HG03460 (cell line): ENCODE data around the gene MTURN.
A peak's percentile ranks its signal among the peaks of the same experiment; 100 is the strongest.

ENCODE experiments used
- ATAC-seq: cut with Tn5 transposase; IDR thresholded peaks from one replicate; pipeline ENCODE4 v1.9.1; 2021; ENCODE audit not compliant: unreplicated experiment

Gene MTURN

DNA sequence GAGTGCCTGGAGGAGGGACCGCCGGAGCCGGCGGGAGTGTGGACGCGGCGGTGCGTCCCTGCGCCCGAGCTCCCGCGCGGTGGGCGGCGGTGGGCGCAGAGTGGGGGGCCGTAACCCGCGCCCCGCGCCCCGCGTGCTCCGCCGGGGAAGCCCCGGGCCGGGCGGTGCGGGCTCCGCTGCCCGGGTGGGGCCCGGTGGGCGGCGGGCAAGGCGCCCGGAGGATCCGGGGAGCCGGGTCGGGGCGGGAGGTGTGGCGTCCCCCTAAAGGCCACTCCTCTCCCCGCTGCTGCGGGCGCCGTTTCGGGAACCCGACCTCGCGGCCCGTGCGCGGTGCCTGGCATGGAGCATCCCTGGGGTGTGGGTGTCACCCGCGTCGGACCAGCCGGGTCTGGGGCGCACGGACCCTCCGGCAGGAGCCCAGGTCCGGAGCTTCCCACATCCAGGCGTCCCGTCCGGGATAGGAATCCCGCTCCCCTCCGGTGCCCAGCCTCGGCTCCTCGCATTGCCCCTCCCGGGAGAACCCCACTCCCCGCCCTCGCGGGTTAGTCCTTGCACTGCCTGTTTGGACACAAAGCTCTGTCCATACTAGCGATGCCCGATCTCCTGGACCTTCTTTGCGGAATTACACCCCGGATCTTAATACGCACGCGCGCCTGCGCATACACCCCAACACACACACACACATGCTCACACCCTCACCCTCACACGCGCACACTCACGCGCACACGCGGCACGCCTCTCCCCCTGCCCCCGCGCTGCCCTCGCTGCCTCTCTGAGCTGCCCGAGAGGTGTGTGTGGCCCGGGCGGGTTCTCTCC is 723 bp downstream of the MTURN start:
- ATAC-seq, result peak; percentile 36

DNA sequence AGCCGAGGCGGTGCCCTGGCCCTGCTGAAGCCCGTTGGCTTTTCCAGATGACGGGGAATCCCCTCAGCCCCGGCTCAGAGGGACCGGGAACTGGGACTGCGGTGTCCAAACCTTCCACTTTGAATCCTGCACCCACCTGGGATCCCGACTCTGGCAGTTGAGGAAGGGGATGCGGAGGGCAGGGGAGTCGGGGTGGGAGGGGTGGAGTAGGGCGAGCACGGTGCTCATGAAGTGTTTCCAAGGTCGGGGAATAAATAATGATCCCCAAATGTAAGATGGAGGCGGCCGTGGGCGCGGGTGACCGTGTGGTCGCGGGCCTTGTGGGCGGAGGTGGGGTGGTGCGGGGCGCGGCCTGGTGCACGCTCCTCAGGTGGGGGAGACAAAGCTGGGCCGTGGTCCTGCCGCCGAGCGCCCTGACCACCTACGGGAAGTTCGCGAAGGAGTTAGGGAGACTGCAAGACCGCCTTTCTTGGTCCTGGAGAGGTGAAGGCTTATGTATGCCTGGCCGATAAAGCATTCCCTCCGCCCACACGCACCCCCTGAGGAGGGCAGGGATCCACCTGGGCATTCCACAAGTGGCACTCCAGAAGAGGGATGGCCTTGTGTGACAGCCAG is 1.4 kb downstream of the MTURN start:
- ATAC-seq, result no peak

DNA sequence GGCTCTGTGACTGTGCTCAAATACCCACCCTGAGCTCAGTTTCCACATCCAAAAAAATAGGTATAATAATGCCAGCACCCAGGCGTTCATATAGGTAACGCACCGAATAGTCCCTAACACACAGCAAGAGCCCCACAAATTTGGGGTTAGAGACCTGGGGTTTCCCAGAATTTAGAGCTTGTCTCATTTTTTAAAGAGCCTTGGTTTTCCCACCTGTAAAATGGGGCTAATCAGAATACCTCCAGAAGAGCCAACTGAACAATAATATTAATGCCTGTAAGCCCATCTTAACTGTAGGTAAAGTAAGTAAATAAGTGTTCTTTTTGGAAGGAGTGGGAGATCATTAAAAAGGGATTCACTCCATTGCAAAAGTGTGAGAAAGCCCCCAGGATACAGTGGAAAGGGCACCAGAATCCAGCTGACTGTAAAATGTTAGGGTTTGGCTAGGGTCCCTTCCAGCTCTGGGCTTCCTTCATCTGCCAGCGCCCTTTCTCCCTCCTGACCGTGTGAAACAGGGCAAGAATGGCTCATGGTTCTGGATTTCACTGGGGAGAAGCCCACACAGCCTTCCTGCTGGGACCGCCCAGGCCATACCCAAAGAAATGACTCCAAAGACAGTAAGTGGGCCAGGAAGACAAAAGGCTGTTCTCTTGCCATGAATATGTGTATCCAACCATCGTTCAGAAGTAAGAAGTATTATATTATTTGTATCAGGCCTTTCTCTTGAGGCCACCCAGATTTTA is 2.1 kb downstream of the MTURN start:
- ATAC-seq, result no peak

DNA sequence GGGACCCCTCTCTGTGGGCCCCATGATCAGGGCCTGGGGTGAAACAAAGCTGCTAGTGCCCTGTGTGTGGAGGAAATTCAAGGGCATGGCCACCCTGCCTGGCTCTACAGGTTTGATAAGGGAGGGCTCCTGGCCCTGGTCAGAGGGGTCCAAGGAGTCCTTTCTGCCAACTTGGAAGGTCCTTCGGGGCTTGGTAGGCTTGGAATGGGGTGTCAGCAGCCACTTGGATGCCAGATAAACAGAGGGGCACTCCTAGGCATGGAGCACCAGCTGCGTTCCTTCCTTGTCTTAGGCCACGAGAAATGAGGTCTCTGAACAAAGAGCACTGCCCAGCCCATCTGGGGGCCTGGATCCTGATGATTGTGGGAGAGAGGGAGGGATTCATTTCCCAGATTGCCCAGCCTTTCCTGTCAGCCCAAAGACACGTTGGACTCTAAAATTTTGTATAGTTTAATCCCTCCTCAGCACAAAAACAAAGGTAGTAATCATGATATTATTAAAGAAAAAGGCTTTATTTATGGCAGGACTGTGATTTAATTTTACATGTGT is 5.1 kb downstream of the MTURN start:
- no peak for ATAC-seq

DNA sequence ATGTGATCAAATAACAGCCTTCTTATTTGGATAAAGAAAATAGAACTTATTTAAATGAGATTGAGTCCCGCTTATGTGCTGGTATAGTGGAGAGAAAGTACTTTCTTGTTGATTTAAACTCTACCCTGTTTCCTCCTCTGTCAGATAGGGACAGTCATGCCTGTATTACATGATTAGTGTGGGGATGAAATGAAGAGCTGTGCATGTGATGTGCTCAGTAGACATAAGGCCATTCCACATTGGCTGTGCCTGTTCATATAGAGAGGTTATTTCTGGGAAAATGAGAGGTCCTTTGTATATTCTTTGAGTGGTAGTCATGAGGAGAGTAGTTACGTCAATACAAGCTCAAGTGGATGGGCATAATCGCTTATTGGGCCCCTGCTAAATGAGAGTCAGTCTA is 5.7 kb downstream of the MTURN start:
- ATAC-seq, result no peak

DNA sequence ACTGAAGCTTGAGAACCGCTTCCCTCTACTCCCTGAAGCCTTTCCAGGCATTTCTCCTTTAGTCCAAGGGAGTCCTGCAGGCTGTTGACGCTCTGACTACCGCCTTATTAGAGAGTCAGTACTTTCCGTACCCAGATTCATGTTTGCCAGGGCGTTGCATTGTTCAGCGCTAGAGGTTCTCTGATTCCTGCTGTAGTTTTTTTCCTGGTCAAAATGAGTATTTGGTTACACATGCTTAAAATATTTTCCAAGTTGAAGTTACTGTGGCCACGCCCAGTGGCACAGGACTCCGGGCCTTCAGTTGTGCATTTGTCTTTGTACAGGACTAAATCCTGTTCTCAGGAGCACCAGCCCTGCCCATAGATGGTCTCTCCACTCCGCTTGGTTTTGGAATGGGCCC is 7.9 kb downstream of the MTURN start:
- no peak for ATAC-seq

DNA sequence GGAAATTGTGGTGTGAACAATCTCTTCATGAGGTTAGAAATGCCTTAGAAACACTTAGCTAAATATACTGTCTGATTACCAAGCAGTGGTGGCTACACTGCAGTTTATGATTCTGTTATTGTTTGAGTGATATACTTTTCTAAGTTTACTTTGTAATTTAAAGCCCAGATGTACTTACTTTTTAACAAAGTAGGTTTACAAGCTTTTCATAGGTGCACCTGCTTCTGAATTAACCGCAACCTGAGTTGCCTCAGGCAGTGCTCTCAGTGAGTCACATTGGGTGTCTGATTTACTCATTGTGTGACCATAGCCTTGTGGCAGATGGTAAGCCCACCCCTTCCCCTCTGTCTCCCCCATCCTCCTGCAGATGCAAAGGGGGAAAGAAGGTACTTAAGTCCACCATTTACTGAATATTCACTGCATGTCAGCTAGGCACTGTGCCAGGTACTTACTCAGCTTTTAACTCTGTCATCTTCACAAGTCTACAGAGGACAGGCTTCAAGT is 9.0 kb downstream of the MTURN start:
- ATAC-seq, result no peak

DNA sequence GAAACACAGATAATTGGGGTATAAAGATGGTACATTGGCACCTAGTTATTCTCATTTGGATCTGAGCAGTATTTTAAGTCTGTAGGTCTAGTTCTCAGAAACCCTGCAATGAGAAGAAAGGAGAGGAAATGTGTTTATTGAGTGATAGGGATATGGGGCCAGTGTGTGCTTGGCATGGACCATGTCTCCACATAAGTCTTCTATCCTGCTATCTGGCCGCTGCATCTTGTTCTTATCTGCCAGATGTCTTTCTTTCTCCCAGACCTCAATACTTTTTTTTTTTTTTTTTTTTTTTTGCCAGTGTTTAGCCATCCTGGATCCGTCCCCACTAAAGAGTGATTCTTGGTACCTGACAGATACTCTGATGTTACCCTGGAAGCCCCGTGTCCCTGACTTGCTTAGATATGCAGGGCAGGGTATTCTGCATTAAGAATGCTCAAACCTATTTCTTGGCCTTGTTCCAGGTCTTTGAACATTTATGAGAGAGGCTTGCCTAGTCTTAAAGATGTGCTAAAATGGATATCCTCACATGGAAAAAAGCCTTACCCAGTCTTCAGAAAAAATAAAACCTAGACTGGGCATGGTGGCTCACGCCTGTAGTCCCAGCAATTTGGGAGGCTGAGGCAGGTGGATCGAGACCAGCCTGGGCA is 10.0 kb downstream of the MTURN start:
- ATAC-seq, result no peak

DNA sequence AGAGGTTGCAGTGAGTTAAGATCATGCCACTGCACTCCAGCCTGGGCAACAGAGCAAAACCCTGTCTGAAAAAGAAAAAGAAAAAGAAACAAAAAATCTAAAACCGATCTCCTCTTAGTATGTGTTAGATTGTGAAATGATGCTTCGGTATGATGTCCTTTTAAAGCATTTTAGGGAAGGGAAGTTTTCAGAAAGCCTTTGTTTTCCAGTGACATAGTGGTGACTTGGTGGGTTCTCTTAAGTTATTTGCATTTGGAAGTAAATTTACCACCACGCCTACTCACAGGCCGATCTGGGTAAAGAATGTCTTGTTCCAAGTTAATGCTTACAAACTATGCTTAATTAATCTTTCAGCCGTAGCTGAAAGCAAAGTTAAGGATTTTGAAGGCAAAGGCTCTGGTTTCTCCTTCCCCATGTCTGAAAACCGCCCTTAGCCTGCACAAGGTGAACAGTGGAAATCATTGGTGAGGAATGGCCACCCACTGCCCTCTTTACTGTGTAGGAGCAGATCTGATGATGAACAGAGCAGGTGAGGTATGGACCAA is 10.7 kb downstream of the MTURN start:
- ATAC-seq, result no peak

DNA sequence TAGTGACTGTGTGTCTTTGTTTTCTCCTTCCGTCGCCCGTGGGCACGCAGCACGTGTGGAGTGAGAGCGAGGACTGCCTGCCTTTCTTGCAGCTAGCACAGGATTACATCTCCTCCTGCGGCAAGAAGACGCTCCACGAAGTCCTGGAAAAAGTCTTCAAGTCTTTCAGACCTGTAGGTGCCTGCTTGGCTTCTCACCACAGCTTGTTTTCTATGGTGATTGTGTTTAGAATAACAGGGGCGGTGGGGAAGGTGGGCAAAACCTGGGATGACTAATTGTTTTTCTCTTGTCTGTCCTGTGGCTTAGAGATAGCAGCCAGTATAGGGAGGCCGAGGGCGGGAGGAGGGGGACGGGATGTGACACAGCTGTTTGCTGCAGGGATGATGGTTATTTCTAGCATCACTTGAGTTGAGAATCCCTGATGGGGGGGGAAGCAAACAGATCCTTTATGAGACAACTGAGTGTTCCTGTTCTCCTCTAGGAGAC is 11.4 kb downstream of the MTURN start:
- no peak for ATAC-seq

DNA sequence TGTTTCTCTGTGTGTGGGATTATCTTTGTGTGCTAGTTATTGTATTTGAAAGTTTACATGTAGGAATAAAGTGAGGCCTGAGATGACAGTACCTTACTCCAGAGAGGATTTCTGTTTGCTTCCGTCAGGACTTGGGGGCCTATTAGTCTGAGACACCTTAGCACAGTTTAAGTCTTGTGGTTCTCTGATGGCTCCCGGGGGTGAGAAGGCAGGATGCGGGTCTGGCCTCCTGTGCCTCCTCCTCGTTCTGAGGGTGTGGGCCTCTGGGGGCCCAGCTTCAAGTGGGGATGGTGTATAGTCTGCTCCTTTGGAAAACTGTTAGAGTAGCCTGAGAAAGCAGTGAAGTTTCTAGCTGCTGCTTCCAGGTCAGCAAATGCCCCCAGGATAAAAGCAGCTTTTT is 12.4 kb downstream of the MTURN start:
- no peak for ATAC-seq

DNA sequence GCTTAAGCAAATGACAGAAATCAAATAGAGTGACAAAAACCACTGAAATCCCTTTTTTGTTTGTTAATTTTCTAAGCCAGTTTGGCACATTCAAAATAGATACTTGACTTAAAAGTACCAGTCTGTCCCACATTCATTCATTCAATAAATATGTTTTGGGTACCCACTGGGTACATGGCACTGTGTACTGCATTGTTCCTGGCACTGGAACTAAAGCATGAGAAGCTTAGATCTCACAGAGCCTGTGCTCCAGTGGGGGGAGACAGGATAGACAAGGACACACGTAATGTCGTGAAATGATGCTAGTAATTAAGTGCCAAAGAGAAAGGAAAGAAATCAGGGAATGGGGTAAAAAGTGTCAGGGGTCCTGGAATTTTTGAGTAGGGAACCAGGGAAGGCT is 13.0 kb downstream of the MTURN start:
- no peak for ATAC-seq

DNA sequence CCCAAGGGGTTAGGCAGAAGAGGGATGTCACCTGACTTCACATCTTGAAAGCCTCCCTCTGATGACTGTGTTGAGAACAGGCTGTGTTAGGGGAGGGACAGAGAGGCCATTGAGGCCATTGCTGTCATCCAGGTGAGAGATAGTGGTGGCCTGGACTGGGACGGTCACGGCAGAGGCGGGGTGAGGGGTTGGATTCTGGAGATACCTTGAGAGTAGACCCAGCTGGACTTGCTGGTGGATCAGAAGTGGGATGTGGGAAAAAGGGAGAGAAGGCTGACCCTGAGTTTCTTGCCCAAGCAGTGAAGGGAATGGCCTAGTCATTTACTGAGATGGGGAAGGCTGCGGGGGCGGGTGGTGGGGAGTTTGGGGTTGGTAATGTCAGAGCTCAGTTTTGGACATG is 13.6 kb downstream of the MTURN start:
- ATAC-seq, result no peak

DNA sequence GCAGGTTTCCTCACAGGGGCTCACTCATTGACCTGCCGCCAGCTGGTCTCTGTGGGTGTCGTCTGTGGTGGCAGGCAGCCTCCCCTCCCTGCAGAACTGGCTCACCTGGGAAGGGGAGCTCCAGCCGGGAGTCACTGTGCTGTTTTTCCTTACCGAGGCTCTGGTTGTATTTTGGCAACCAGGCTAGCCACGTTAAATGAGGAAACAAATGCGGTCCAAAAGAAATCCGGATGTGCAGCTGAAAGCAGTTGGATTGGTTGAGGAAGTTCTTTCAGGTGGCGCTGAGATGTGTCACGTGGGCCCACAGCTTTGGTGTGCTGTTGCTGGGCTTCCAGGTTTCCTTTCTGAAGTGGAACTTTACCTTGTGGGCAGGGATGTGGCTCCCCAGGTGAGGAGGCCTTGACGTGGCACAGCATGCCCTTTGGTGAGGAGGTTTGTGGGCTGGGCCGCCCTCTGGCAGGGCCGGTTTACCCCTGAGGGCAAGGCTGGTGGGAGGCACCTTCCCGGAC is 14.2 kb downstream of the MTURN start:
- ATAC-seq, result no peak

DNA sequence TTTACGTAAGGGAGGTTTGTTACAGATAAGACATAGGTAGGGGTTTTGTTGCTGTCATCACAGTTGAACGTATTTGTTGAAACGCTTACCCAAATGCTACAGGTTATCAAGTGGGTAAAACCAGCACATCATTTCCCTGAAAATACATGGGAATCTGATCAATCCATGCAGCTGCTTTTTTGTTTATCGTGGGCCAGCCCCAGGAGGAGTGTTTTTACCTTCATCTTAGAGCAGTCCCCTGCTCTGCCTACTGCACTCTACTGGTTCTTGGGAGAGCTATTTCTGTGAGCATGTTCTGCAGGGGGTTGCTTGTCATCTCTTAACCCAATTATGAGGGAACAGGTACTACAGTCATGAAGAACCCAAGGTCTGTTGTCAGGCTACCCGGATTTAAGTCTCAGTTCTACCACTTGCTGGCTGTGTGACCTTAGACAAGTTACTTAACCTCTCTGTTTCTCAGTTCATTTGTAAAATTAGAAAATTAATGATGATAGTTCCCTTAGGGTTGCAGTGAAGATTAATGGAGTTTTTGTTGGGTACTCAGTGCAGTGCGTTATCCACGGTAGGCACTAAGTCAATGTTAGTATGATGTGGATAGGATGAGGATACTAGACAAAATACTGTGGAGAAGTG is 15.0 kb downstream of the MTURN start:
- no peak for ATAC-seq

DNA sequence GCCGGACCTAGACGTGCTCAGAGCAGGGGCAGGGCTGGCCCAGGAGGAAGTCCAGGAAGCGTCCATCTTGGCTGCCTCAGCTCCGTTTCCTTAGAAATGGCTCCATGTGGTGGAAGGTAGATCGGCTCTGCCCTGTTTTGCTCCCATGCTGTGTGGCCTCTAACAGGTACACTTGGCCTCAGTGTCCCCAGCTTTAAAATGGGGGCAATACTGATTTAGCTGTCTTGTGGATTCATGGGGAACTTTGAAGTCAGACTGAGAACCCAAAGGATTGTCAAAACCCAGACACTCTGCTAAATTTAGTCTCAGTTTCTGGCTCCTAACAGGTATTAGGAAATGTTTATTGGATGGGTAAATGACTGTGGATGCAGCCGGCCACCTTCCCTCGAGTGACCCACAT is 15.9 kb downstream of the MTURN start:
- no peak for ATAC-seq

DNA sequence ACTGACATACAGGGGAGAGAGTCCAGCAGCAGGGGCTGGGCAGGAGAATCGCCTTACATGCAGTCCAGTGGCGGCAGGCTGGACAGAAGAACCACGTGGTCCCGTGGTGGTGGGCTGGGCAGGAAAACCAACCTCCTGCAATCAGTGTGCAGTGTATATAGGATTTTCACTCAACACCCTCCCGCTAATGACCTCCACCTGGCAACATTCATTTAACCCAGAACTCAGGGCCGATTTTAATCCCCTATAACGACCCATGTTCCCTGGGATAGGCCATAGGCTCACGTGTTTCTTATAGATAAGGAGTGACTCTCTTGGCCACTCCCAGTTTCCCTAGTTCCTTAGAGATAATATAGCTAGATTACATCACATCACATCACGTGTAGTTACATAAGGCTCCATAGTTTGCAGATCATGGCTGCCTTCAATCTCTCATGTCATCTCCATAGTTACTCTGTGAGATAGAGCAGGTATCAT is 19.4 kb downstream of the MTURN start:
- ATAC-seq, result no peak

DNA sequence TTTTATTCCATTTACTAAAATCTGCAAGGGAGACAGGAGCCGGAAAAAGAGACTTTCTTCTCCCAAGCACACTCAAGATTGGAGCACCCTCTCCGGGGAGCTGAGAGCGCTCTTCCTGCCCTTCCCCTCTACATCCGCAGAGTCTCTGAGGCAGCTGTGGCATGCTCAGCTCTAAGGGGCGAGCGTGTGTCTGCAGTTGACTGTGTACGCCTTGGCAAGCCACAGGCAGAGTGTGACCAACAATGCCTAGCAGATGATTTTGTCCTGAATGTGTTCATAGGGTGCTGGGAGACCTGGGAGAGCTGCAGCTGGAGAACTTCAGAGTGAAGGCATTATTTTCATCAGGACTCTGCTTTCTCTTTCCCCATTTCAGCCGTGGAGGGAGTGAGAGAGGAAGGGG is 20.7 kb downstream of the MTURN start:
- ATAC-seq, result no peak

DNA sequence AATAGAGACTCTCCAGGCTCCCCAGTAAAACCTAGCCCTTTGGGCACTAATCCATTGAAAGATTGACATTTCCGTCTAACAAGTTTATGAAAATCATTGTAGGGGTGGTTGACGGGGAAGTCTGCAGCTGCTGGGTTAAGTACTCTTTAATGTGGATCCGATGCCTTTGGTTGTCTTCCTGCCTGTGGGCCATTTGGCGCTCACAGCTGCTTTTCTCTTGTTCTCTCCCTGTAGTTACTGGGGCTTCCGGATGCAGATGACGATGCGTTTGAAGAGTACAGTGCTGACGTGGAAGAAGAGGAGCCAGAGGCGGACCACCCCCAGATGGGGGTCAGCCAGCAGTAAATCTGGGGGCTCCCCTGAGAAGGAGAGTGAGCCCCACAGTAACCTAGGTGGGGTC is 22.4 kb downstream of the MTURN start:
- no peak for ATAC-seq

DNA sequence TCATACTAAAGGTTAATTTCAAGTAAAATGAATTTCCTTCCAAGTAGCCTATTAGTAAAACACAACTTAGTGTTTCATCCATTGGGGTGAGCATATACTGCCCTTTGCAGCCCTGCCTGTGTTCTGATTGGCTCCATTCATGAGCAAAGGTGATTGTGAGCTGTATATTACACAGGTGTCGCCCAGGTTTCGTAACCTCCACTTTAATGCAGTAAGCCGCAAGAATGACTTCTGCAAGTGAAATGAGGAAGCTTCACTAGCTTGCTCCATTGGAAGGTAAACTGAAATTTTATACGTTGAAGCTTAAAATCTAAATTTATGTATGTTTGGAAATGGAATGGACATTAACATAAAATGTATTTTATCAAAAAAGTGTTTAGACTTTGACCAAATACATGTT is 24.4 kb downstream of the MTURN start:
- ATAC-seq, result no peak
